Endothelial cell (in vitro differentiated cells): ENCODE results near the gene RBMY1F. TPM values are rescaled to one million over a fixed set of nuclear protein-coding genes. Genes with fewer than 3 reads are reported as not detected.
"Not testable (repeated sequence)": the region's sequence is repeated elsewhere in the genome, so short reads cannot be mapped to it uniquely, and the experiment has no call there.

Experiments used
- DNase-seq: peaks from one replicate; pipeline ENCODE4 v3.0.0; 2021; ENCODE audit warnings: low spot score
- H3K27ac Mint-ChIP-seq: one replicate; pipeline ENCODE4 v1.8.0; 2021; ENCODE audit warnings: mixed read lengths, inconsistent platforms; ENCODE audit not compliant: unreplicated experiment
- H3K27me3 Mint-ChIP-seq: one replicate; pipeline ENCODE4 v1.8.0; 2021; ENCODE audit warnings: mild to moderate bottlenecking, moderate library complexity, mixed read lengths, inconsistent platforms; ENCODE audit not compliant: unreplicated experiment
- H3K36me3 Mint-ChIP-seq: one replicate; pipeline ENCODE4 v1.8.0; 2021; ENCODE audit warnings: mild to moderate bottlenecking, low read depth, mixed read lengths, inconsistent platforms; ENCODE audit not compliant: unreplicated experiment
- H3K4me1 Mint-ChIP-seq: one replicate; pipeline ENCODE4 v1.8.0; 2021; ENCODE audit warnings: mild to moderate bottlenecking, mixed read lengths, inconsistent platforms; ENCODE audit not compliant: unreplicated experiment
- H3K4me3 Mint-ChIP-seq: one replicate; pipeline ENCODE4 v1.8.0; 2021; ENCODE audit warnings: mild to moderate bottlenecking, mixed read lengths, inconsistent platforms; ENCODE audit not compliant: unreplicated experiment
- H3K9me3 Mint-ChIP-seq: one replicate; pipeline ENCODE4 v1.8.0; 2021; ENCODE audit warnings: mixed read lengths, inconsistent platforms; ENCODE audit not compliant: unreplicated experiment
- long read RNA-seq: library from polyadenylated mRNA; unstranded; transcript quantifications from one replicate; pipeline ENCODE4 v2.0.0, GENCODE V29; 2020; ENCODE audit not compliant: unreplicated experiment
- total RNA-seq: library from RNA; stranded (reverse); fragmentation: NEBNext Ultra II Directional; extraction: Animal tissue kit (Norgen Biotek cat#: 25700); gene quantifications from one replicate; pipeline ENCODE4 v1.2.1, GENCODE V29; 2021; ENCODE audit not compliant: unreplicated experiment

The RBMY1F gene
- total RNA-seq, result not detected
- long read RNA-seq, result 0 reads

DNA sequence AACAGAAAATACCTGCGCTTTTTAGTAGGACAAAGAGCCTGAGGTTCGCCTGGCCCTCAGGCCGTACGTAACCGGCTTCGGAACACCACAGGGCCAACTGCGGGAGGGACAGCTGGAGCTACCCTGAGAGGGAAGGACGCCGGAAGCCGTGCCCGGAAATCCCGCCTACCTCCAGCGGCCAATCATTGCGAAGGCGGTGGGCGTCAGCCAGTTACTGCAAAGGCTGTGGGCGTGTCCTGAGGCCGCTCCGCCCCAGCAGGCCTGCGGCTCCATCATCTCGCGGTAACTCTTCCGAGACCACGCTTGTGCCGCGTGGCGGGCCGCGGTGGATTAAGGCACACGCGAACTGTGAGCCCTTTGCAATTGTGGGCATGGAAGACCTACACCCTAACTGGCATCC is at the start of gene RBMY1F:
Gene RBMY1F, minus strand, starts transcription at position 101 of the 400 bp plus-strand sequence. CDS start 1,954 bp downstream, outside the sequence.
- not testable (repeated sequence) for H3K9me3 Mint-ChIP-seq, H3K27me3 Mint-ChIP-seq, H3K4me3 Mint-ChIP-seq, H3K4me1 Mint-ChIP-seq, H3K36me3 Mint-ChIP-seq, H3K27ac Mint-ChIP-seq, DNase-seq

DNA sequence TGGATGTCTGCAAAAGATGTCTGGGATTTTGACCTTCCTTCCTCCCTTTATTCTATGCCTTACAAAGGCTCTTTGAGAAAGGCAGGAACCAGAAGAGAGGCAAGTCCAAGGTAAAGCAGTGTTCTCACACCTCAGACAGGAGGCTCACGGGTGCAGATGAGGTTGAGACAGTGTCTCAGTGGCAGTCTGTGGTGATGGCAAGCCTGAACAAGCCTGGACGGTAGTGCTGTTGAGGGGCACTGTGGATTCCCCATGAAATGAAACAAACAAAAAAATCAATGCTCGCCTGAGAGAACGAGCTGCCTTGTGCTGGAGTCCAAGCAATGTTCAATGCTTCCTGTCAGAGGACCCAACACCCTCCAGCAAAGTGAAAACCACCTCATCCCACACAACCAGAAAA is 31.6 kb downstream of the RBMY1F start:
- not testable (repeated sequence) for H3K36me3 Mint-ChIP-seq, H3K9me3 Mint-ChIP-seq, H3K4me3 Mint-ChIP-seq, H3K27me3 Mint-ChIP-seq, DNase-seq, H3K4me1 Mint-ChIP-seq, H3K27ac Mint-ChIP-seq

DNA sequence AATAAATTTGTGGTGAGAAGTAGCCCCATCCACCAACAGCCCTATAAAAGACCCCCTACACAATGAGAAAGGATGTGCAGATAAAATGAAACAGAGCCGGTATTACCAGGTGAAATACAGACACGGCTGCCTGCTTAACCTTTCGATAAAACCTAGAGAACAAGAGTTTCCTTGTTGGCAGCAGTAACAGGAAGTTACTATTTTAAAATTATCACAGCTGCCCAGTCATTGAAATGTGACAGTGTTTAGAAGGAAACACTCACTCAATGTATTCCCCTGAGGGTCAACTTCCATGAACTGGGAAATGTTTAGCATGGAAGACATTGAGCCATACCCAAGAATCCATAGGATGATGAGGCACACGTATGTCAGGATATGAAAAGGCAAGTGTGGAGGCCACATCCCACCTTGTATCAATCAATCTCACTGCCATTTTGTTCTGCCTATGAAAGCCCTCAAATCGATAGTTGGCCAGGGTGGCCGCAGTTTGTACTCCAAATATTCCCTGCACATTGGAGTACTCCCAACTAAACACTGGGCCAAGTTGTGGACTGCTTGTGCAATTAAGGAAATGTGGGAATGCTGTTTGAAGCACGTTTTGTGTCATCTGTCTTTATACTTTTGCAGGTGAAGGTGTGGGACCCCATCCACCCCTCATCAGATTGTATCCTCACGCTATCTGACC is 41.6 kb downstream of the RBMY1F start:
- H3K27ac Mint-ChIP-seq, H3K27me3 Mint-ChIP-seq, H3K4me3 Mint-ChIP-seq, H3K4me1 Mint-ChIP-seq, DNase-seq, H3K36me3 Mint-ChIP-seq, H3K9me3 Mint-ChIP-seq: not testable (repeated sequence)

DNA sequence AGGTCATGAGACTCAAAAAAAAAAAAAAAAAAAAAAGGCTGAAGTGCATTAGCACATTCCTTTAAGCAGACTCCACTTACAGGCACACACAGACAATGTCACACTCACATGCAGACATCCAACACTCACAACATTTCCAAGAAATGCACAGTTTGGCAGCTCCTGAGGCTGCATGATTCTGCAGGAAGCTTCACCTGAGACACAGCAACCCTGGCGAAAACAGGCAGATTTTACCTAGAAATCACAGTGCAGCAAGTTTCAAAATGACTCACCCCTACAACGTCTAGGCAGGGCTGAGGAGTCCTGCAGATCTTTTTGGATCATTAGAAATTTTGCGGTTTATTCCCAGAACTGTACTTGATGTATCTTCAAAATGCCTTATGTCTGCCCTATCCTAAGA is 48.0 kb downstream of the RBMY1F start:
- not testable (repeated sequence) for H3K4me1 Mint-ChIP-seq, H3K9me3 Mint-ChIP-seq, DNase-seq, H3K4me3 Mint-ChIP-seq, H3K27ac Mint-ChIP-seq, H3K27me3 Mint-ChIP-seq, H3K36me3 Mint-ChIP-seq

DNA sequence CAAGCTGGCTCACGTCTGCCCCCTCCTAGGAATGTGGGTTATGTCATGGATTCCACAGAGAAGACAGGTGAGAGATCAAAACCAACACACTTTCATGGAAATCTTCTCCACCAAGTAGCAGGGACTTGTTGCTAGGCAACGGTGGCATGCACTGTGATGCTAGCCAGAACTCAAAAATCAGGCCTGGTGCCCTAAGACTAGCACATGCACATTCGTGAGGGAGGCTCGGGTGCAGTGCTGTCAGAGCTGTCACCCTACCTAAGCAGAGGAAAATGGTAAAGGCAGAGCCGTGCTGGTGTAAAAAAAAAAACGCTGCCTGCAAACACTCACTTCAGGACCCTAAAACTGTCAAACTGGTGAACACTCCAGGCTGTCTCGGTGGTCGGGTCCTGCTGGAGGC is 52.2 kb downstream of the RBMY1F start:
- not testable (repeated sequence) for H3K4me1 Mint-ChIP-seq, H3K4me3 Mint-ChIP-seq, DNase-seq, H3K27ac Mint-ChIP-seq, H3K36me3 Mint-ChIP-seq, H3K9me3 Mint-ChIP-seq, H3K27me3 Mint-ChIP-seq

Other genes with a start within 250 kb of the RBMY1F start
- not detected for gene RBMY1J, start 220.5 kb upstream of the RBMY1F start, total RNA-seq